Thyroid gland (tissue), 4 donors: ENCODE measurements around the gene MECR. TPM values are rescaled to one million over a fixed set of nuclear protein-coding genes. Genes with fewer than 3 reads are reported as not detected.

Experiments used
- DNase-seq, 2 donors: peaks; one replicate each; pipeline ENCODE4 v3.0.0-alpha.2; 2019
- H3K27ac ChIP-seq, 3 donors: fragments of 200-600 bp; sonication (generic); 1 replicate in 2 of 3; 2 replicates in 1 of 3; pipeline ENCODE4 v1.5.1; 2016 to 2019; ENCODE audit warnings: mild to moderate bottlenecking in 1 of 3, moderate library complexity in 1 of 3
- H3K27me3 ChIP-seq: fragments of 200-600 bp; sonication (generic); one replicate; pipeline ENCODE4 v1.5.1; 2019
- H3K36me3 ChIP-seq, 2 donors: fragments of 200-600 bp; sonication (generic); one replicate each; pipeline ENCODE4 v1.5.1; 2016 to 2019
- H3K4me1 ChIP-seq, 2 donors: fragments of 200-600 bp; sonication (generic); one replicate each; pipeline ENCODE4 v1.5.1; 2017 to 2019
- H3K4me3 ChIP-seq, 3 donors: fragments of 200-600 bp; sonication (generic); replicated peaks in 1 of 3; 1 replicate in 2 of 3; 2 replicates in 1 of 3; pipeline ENCODE4 v1.5.1; 2016; ENCODE audit warnings: mild to moderate bottlenecking in 1 of 3
- H3K9me3 ChIP-seq: fragments of 200-600 bp; sonication (generic); one replicate; pipeline ENCODE4 v1.5.1; 2017
- POLR2A ChIP-seq, 2 donors: fragments of 450-650 bp; IDR thresholded peaks; one replicate each; pipeline ENCODE4 v1.6.1; 2017; ENCODE audit warnings: antibody characterized with exemption in 2 of 2, mild to moderate bottlenecking in 2 of 2, moderate library complexity in 1 of 2
- WGBS, 2 donors: methylation state at CpG; one replicate each; pipeline ENCODE4 v1.1.5; 2017; 5-methylcytosine and 5-hydroxymethylcytosine counted together
- intact Hi-C: fragments of 100-400 bp; cut with DNase I; formaldehyde crosslinking; loops from one replicate; pipeline ENCODE4 v1.15.1; 2023
- small RNA-seq: library from RNA; depleted of rRNA; stranded (forward); fragments of <200 nt; gene quantifications from one replicate; pipeline ENCODE3, GENCODE V24; 2016
- total RNA-seq, 4 donors: library from RNA; depleted of rRNA; stranded (reverse); fragments of >200 nt; gene quantifications; one replicate each; pipeline ENCODE4 v1.2.3, GENCODE V29; 2016
- TF ChIP-seq, protein P1 (sequence below), 6 experiments: fragments of 200-600 bp in 3 of 6; fragments of 450-650 bp in 3 of 6; sonication (generic) in 3 of 6; IDR thresholded peaks; one replicate each; pipeline ENCODE4 v1.5.1; 2016 to 2019; ENCODE audit warnings: antibody characterized with exemption in 6 of 6, mild to moderate bottlenecking in 2 of 6, inconsistent platforms in 1 of 6, moderate library complexity in 1 of 6

MECR gene
- total RNA-seq, 4 donors from 2014 or later, result 10.2 to 30.9 (median 18.0) TPM

GRCh38 chr1:29145739-29146437 is 84.8 kb downstream of the MECR start:
- H3K36me3 ChIP-seq, result peaks cover 48 to 50% of the 10 kb centered on the region in 2 donors
- no peaks in the 10 kb centered on the region for H3K27me3 ChIP-seq
- H3K4me1 ChIP-seq, result no peaks in the 10 kb centered on the region
- H3K4me3 ChIP-seq, result no peak overlapping the region
- TF ChIP-seq POLR2A (IDR thresholded peaks at IDR 0.05), result no peak
- TF ChIP-seq, protein P1, sequence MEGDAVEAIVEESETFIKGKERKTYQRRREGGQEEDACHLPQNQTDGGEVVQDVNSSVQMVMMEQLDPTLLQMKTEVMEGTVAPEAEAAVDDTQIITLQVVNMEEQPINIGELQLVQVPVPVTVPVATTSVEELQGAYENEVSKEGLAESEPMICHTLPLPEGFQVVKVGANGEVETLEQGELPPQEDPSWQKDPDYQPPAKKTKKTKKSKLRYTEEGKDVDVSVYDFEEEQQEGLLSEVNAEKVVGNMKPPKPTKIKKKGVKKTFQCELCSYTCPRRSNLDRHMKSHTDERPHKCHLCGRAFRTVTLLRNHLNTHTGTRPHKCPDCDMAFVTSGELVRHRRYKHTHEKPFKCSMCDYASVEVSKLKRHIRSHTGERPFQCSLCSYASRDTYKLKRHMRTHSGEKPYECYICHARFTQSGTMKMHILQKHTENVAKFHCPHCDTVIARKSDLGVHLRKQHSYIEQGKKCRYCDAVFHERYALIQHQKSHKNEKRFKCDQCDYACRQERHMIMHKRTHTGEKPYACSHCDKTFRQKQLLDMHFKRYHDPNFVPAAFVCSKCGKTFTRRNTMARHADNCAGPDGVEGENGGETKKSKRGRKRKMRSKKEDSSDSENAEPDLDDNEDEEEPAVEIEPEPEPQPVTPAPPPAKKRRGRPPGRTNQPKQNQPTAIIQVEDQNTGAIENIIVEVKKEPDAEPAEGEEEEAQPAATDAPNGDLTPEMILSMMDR (IDR thresholded peaks at IDR 0.05), result no peak
- no peaks in the 10 kb centered on the region for H3K9me3 ChIP-seq
- intact Hi-C loops, result no loop called here
- no peak overlapping the region for H3K27ac ChIP-seq
- WGBS, 2 donors, result 84 to 91% methylated on average over 8 of the region's 8 CpGs
- DNase-seq, result no peak

DNA sequence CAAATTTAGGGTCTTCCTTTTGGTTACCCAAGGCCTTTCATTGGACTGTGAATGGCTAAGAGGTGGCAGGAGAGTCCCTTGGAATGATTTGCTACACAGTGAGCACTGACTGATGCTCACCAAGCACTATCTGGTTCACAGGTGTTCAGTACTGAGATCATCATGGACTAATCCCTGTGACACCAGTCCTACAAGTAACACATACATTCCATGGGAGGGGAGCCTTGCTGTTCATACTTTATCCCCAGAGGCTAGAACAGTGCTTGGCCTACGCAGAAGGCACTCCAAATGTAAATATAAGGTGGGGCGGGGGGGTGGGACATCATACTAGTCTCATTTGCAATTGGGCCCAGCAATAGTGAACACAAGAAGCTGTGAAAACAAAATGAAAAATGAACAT is 86.6 kb downstream of the MECR start:
- 94% methylated on average over 2 of the region's 2 CpGs for WGBS, 2 donors
- H3K36me3 ChIP-seq, result peaks cover 31 to 33% of the 10 kb centered on the region in 2 donors
- H3K4me1 ChIP-seq, result no peaks in the 10 kb centered on the region
- no peaks in the 10 kb centered on the region for H3K9me3 ChIP-seq
- TF ChIP-seq, protein P1 (IDR thresholded peaks at IDR 0.05), result no peak
- TF ChIP-seq POLR2A (IDR thresholded peaks at IDR 0.05), result no peak
- H3K27me3 ChIP-seq, result no peaks in the 10 kb centered on the region
- intact Hi-C loops, result no loop called here
- DNase-seq, result no peak
- H3K4me3 ChIP-seq, result no peak overlapping the region
- no peak overlapping the region for H3K27ac ChIP-seq

DNA sequence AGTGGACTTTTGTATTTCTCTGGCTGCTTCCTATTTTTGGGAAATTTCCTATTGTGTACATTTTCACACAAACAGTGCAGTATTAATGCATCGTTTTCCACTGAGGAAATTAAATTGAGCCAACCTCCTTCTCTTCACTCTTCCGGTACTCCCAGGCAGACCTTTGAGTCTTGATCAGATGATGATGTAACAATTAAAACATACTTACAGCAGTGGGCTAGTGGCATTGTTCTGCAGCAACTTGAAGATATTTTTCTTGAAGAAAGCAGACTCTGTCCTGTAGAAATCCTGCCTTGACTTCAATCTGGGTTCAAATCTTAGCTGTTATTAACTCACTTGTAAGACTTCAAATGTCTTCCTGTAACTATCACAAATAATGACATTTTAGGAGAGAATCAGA is 88.0 kb downstream of the MECR start:
- Histone ChIP-seq H3K9me3 (no peaks in the 10 kb centered on the region), H3K27me3 (no peaks in the 10 kb centered on the region), H3K4me1 (no peaks in the 10 kb centered on the region), H3K36me3 (peaks cover 16 to 18% of the 10 kb centered on the region in 2 donors), H3K4me3 (no peak overlapping the region), H3K27ac (no peak overlapping the region)
- 84 to 93% methylated on average over 2 of the region's 2 CpGs for WGBS, 2 donors
- TF ChIP-seq POLR2A (IDR thresholded peaks at IDR 0.05), result no peak
- TF ChIP-seq, protein P1 (IDR thresholded peaks at IDR 0.05), result no peak
- DNase-seq, result no peak
- intact Hi-C loops, result no loop called here

Small RNA genes lying within 50 kb of the gene (small RNA-seq; reads per million reads assigned to genes)
- not detected for gene RF02271

Other genes starting within 250 kb of the MECR start
- gene TMEM200B, start 107.0 kb downstream of the MECR start, total RNA-seq, result 1 to 10 TPM; 1.9 to 8.2 (median 2.7) TPM
- gene SRSF4, start 49.0 kb downstream of the MECR start, total RNA-seq, result 10 to 100 TPM; 67.1 to 94.7 (median 85.2) TPM
- 10 to 100 TPM; 12.4 to 30.0 (median 17.9) TPM for gene PTPRU, start 5.6 kb upstream of the MECR start, total RNA-seq